Stimulated activated CD8-positive, alpha-beta memory T cell treated with anti-CD3 and anti-CD28 coated beads, Interleukin-4, amount 100 ng/mL, for 24 hours (primary cell): Measurements from ENCODE around the gene NFATC4.
A peak's percentile ranks its signal among the peaks of the same experiment; 100 is the strongest.
"Not testable (repeated sequence)": the region's sequence is repeated elsewhere in the genome, so short reads cannot be mapped to it uniquely, and the experiment has no call there.

ENCODE experiments used
- DNase-seq: peaks from one replicate; pipeline ENCODE4 v3.0.0-alpha.2; 2020; ENCODE audit warnings: low read depth

Gene NFATC4

DNA sequence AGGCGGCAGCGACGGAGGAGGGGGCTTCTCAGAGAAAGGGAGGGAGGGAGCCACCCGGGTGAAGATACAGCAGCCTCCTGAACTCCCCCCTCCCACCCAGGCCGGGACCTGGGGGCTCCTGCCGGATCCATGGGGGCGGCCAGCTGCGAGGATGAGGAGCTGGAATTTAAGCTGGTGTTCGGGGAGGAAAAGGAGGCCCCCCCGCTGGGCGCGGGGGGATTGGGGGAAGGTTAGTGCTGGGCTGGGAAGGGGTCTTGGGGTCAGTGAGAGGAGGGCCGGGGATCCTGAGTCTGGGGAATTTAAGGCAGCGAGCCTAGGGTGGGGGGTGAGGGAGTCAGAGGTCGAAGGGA lies 203 bp downstream of the NFATC4 start:
- DNase-seq: no peak

DNA sequence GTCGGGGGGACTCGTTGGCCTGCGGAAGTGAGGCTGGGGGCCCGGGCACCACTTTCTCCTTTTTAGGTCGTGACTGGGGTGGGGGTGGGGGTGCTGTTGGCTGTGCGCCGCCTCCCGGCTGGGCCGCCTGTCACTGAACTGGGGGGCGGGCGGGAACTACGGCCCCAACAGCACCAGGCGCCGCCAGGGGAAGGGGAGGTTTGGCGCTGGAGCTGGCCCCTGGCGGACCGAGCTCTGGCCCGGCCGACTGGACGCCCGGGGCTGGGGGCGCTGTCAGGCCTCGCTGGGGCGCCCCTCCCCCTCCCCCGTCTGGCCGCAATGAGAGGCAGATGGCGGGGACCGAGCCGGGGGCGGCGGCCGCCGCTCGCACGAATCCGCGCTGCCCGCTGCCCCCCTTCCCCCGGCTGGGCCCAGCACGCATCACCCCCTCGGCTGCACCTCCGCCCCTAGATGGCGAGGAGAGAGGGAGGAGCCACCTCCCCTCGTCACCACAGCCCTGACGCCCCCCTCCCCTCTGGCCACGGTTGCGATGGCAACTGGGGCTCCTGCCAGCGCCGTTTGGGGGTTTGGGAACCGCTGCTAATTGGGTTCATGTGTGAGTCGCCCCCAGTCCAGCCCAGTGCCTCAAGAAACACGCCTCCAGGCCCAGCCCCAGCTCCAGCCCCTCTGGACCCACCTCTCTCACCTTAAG lies 723 bp downstream of the NFATC4 start:
- peak; percentile 32 for DNase-seq

GRCh38 chr14:24369463-24369862 lies 1.5 kb downstream of the NFATC4 start:
- no peak for DNase-seq

GRCh38 chr14:24369907-24370687 lies 2.1 kb downstream of the NFATC4 start:
- no peak for DNase-seq

DNA sequence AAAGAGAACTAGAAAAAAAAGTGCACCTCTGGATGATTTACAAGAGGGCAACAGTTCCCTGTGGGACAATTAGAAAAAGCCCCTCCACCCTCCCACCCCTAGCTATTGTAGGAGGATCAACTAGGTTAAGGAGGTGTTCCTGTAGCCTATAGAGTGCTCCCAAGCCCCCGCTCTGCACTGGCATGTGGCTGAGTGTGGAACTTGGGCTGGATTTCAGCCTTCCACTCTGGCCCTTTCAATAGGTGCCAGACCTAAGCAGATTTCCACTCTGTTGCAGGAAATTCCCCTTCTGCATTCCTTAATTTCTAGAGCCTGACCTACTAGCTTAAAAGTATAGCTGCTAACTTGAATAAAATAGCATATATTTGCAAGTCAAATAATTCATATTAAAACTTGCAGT lies 2.8 kb downstream of the NFATC4 start:
- no peak for DNase-seq

DNA sequence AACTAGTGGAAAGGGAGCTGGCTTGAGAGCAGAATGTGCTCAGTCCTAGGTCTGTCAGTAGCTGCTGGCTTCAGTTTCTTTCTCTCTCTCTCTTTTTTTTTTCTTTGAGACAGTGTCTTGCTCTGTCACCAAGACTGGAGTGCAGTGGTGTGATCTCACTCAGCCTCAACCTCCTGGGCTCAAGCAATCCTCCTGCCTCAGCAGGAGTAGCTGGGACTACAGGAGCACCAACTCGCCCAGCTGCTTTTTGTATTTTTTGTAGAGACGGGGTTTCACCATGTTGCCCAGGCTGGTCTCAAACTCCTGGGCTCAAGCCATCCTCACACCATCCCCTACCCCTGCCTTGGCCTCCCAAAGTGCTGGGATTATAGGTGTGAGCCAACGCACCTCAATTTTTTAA lies 3.6 kb downstream of the NFATC4 start:
- DNase-seq: not testable (repeated sequence)

- DNase-seq: no peak
These were observed 4.9 kb downstream of the NFATC4 start for GRCh38 chr14:24372701-24373416.

DNA sequence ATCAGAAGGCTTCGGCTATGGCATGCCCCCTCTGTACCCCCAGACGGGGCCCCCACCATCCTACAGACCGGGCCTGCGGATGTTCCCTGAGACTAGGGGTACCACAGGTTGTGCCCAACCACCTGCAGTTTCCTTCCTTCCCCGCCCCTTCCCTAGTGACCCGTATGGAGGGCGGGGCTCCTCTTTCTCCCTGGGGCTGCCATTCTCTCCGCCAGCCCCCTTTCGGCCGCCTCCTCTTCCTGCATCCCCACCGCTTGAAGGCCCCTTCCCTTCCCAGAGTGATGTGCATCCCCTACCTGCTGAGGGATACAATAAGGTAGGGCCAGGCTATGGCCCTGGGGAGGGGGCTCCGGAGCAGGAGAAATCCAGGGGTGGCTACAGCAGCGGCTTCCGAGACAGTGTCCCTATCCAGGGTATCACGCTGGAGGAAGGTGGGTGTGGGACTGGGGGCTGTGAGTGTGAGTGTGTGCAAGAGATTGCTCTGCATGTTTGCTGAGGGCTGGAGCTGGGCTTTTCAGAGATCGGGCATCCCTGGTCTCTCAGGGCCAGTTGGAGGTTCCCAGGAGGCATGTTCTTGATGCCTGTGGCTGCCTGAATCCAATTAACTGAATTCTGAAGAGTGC lies 8.6 kb downstream of the NFATC4 start:
- DNase-seq: no peak

- no peak for DNase-seq
These were observed 9.1 kb downstream of the NFATC4 start for GRCh38 chr14:24377126-24377525.

GRCh38 chr14:24377657-24378056 lies 9.7 kb downstream of the NFATC4 start:
- DNase-seq: no peak

DNA sequence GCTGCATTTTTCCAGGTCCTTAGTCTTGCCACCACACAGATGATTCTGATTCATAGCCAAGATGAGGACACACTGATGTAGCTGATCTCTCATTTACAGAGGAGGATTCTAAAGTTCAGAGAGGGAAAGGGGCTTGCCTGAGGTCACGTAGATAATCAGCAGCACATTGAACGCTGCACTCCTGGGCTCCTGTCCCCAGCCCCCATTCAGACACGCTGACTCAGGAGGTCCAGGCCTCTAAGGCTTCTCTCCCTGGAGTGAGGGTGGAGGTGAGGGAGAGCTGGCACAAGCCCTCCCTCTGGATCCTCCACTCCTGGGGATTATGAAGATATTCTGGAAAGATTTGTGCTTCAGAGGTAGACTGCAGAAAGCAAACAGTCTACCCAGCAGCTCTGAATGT lies 10.3 kb downstream of the NFATC4 start:
- no peak for DNase-seq

DNA sequence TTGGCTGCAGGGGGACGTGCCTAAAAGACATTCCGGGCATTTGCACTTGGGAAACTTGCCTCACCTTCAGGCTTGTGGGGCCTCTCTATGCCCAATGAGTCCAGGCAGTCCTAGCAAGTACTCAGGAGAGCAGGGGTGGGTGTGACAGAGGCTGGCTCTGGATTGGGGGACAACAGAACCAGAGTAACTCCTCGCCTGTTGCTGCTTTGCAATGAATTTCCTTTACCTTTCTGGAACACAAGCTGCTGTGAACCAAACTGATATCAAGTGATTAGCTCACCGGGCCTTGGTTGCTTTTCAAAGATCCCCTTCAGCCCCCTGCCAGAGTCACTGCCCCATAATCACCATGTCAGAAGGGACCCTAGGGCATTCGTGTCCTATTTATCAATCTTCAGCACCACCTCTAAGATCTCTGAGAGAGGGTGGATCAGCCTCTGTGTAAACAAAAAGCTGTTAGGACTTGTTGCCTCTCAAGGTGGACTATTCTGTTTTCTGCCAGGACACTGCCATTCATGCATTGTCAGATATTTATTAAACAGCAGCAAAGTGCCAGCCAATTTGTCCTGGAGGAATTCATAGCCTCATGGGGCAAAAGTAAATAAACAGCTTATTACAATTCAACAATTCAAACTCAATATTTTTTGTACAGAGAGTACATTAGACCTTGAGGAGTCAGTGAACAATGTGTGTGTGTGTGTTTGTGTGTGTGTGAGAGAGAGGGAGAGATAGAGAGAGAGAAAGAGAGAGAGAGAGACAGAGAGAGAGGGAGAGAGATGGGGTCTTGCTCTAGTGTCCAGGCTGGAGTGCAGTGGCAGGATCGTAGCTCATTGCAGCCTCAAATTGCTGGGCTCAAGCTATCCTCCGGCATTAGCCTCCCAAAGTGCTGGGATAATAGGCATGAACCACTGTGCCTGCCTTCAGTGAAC lies 11.3 kb downstream of the NFATC4 start:
- no peak for DNase-seq

- DNase-seq: no peak
These were observed 12.1 kb downstream of the NFATC4 start for GRCh38 chr14:24379907-24380730.

GRCh38 chr14:24381363-24382063 lies 13.5 kb downstream of the NFATC4 start:
- DNase-seq: no peak

GRCh38 chr14:24382064-24382371 lies 14.0 kb downstream of the NFATC4 start:
- DNase-seq: no peak

DNA sequence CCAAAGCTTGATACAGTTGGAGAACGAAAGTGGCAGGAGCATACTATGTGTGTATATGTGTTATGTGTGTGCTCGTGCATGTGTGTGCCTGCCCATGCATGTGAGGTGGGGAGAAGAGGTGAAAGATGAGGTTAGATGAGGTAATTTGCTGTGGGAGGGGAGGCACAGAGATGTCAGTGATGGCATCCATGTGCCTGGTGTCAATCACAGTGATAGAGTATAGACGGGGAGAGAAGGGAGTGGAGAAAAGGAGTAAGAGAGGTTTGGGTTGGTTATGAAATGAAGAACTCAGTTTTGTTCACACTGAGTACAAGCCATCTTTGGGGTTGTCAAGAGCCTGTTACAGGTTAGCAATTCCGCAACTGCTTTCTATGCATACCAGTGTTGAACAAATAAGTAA lies 16.2 kb downstream of the NFATC4 start:
- DNase-seq: no peak

DNA sequence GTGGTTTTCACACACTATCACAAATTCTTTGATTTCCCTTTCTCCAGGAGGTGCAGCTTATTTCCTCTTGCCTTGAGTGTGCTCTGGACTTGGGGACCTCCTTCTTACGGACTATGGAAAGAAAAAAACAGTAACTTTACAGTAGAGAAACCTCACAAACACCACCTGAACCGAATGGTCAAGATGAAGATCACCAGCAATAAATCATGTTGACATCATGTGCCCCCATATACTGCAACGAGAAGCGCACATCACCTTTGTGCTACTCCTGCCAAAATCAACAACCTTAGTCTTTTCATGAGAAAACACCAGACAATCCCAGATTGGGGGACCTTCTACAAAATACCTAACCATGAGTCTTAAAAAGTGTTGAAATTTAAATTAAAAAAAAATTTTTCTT lies 17.5 kb downstream of the NFATC4 start:
- DNase-seq: no peak

- DNase-seq: no peak
These were observed 19.0 kb downstream of the NFATC4 start for GRCh38 chr14:24387009-24387345.

DNA sequence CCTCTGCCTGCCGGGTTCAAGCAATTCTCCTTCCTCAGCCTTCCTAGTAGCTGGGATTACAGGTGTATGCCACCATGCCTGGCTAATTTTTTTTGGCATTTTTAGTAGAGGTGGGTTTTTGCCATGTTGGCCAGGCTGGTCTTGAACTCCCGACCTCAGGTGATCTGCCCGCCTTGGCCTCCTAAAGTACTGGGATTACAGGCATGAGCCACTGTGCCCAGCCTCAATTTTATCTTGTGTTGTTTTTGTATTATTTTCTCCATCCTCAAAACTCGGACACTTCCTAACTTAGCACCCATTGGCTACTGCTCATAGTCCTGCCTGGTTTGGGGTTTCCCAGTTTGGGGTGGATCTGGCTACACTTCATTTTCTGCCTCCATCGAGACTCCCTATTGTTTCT lies 19.6 kb downstream of the NFATC4 start:
- not testable (repeated sequence) for DNase-seq

- DNase-seq: no peak
These were observed 20.6 kb downstream of the NFATC4 start for GRCh38 chr14:24388474-24389179.
